Measurements from ENCODE around the gene TRAF3.

Gene TRAF3

DNA sequence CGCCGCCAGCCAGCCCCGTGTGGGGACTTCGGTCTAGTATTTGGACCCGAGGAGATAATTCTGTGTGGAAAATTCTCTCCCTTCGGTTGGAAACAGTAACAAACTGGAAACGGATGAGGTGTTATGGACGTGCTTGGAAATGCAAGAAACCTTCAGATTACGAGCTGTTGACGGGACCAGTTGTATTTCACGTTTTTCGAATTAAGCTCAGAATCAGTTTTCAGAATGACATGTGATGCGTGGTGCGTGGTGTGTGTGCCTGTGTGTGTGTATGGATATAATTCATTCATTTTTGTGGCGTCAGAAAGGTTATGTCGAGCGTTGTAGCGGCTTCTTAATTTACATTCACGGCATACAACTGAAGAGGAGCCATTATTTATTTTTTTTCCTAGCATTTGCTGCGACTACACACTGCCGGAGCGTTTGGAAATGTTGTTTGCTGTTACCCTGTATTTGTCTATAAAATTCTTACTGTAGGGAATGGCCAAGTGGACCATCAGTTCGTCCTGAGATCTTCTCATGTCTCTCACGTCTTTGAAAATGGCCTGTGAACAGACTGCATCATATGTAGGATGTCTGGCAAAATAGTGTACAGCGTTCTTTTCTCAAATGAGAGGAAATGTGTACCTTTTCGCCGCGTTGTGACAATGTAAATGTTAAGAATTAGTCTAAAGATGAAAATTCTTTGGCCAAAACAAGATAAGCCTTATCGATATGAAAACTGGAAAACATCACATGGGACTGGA lies 1.3 kb downstream of the TRAF3 start:
- DNase-seq, result no peak

DNA sequence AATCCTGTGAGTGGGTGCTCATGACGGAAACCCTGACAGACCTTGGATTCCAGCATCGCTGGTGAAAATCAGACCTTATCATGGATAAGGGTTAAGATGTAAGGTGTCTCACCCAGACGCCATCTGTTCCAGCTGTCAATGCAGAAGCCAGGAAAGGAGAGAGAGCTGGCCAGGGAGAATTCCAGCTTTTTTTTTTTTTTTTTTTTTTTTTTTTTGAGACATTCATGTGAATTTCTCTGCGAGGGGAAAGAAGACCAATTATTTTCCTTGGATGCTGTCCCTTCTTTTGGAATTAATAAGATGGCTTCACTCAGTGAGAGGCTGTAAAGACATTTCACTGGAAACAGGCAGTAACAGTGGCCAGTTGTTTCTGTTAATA lies 1.8 kb downstream of the TRAF3 start:
- DNase-seq, result no peak

DNA sequence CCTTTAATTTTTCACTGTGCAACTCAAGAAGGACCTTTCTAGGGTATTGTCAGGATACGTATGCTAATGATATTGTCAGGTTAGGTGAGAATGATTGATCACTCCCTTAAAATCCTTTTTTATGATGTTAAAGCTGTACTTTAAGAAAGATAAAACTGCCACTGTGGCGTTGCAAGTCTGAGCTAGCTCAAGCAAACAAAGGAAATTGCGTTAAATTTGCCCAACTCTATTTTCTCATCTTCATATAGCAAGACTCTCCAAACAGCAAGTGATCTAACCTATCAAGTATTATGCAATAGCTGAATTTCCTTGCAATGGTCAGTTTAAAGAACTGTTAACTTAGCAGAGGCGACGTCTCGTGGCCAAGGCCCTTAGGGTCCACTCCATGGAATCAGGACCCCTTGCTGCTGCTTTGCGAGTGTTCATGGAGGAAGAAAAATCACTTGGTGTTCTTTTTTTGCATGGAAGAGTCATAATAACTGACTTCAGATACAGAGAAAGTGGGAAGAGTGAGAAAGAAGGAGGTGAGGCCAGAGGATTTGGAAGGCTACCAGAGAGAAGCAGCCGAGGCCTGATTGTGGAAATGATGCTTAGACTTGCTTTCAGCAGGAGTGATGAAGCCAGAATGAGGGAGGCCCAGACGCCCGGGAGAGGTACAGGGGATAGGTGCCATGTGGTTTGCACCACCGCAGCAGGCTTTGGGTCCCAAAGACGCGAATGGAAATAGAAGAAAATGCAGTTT lies 2.5 kb downstream of the TRAF3 start:
- no peak for DNase-seq

DNA sequence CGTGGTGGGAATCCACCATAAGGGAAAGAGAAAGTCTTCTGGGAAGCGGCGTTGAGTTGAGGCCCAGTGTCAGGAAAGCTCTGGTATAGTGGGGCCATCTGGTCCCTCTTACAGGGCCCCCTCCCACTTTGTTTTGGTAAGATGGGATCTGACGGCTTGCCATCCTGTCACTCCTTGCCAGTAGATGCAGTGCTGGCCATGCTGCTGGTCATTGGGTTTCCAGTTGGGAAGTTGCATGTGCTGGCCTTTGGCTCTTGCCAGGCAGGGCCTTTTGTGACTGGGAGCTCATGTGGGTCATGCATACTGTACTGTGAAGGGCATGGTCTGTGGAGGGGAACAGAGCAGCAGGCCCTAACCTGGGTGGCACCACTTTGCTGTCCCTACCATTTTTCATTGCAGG lies 3.8 kb downstream of the TRAF3 start:
- DNase-seq, result no peak

DNA sequence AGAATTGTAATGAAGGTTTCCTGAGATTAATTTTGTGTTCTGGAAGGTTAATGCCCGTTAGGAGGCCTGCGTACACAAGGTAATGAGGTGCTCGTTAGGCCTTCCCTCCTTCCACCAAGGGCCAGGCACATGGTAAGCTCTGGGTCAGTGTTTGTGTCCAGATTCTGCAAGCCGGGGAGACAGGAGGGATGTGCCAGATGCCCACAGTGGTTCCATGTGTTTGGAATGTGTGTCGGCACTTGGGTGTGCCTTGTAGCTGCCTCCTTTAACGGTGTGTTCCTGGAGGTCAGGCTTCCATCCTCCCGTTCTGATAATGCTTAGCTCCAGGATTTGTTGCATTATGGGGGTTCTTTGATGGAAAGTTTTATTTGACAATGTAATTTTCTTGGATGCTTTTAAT lies 5.7 kb downstream of the TRAF3 start:
- DNase-seq, result no peak

DNA sequence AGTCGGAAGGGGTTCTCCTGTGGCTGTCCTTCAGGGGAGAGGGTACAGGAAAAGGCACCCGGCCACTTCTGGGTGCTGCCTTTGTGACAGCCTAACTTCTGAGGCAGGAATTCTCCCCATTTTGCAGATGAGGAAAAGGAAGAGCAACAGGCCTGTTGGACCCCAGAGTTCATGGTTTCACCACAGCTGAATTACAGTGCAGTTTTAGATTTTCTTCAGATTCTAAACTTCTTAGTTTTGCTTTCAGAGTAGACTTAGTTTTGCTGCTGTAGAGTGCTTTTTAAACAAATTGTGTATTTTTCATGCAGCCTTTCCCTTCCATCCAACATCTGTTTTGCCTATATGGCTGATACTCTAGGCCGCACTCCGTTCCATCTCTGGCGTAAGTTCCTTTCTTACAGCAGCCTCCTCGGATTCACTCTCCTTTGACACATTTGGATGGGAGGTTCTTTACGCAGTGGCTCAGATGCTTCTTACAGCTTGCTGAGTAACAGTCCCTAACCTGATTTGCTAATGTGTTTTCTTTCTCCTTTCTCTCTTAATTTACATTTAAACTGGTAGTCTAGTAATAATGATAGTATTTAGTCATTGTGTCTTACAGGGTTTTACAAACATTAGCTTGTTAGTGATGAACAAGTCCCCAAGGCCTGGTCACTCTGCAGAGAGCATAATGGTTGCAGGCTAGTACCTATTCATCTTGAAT lies 7.8 kb downstream of the TRAF3 start:
- DNase-seq, result no peak

DNA sequence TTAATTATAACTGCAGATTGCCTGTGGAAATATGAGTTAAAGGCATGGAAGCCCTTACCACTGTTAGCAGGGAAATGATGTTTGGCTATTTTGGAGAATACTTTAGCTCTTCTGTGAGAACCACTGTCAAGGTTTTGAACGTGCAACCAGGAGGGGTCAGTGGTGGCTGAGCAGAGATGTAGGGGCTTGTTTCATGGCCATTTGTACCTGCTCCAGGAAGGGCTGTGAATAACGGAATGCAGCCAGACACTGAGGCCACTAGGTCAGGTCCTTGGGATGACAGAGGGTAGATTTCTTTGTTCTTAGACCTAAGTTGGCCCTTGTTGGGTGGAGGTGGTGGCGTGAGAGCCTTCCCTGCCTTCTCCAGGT lies 8.3 kb downstream of the TRAF3 start:
- no peak for DNase-seq

DNA sequence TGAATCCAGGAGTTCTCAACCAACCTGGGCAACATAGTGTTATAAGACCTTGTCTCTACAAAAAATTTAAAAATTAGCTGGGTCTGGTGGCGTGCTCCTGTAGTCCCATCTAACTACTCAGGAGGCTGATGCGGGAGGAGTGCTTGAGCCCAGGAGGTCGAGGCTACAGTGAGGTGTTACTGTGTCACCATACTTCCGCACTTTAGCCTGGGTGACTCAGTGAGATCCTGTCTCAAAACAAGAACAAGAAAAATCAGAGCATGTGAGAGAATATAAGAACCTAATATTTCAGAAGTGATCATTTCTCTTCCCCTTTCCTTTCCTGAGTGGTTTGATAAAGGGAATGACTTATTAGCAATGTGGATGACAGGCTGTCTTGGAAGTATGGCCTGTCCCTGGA lies 9.5 kb downstream of the TRAF3 start:
- no peak for DNase-seq

DNA sequence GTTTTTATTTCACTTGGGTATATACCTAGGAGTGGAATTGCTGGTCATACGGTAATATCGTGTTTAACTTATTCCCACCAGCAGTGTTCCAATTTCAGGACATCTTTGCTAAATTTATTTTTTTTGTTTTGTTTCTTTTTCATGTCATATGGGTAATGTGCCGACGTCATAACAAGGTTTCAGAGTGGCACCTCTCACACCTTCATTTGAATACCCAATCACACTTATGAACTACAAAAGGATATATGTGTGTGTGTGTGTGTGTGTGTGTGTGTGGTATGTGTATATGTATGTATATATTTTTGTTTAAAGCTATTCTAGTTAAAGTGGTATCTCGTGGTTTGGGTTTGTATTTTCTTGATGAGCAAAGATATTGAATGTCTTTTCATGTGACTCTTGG lies 12.1 kb downstream of the TRAF3 start:
- no peak for DNase-seq

DNA sequence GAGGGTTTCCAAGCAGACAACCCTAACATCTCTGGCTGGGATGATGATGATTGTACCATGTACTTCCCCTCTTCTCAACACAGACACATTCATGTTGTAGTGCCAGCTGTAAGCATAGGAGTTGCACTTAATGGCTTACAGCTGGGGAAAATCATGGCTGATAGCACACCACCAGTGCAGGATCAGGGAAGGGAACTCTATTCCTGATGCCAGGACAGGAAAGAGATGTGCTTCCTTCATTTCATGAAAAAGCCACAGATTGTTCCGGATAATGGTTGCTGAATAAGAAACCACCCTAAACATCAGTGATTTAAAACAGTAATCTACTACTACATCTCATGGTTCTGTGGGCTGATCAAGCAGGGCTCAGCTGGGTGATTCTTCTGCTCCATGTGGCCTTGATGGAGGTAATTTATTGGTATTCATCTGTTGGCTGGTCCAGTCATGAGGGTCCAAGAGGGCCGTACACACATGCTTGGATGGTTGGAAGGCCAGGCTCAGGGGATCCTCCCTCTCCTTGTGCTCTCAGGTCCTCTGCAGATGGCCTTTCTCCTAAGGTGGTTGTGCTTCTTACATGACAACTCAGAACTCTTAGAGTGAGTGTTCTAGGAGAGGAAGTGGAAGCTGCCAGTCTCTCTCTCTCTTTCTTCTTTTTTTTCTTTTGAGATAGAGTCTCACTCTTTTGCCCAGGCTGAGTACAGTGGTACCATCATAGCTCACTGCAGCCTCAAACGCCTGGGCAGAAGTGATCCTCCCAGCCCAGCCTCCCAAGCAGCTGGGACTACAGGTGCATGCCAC lies 16.5 kb downstream of the TRAF3 start:
- no peak for DNase-seq

DNA sequence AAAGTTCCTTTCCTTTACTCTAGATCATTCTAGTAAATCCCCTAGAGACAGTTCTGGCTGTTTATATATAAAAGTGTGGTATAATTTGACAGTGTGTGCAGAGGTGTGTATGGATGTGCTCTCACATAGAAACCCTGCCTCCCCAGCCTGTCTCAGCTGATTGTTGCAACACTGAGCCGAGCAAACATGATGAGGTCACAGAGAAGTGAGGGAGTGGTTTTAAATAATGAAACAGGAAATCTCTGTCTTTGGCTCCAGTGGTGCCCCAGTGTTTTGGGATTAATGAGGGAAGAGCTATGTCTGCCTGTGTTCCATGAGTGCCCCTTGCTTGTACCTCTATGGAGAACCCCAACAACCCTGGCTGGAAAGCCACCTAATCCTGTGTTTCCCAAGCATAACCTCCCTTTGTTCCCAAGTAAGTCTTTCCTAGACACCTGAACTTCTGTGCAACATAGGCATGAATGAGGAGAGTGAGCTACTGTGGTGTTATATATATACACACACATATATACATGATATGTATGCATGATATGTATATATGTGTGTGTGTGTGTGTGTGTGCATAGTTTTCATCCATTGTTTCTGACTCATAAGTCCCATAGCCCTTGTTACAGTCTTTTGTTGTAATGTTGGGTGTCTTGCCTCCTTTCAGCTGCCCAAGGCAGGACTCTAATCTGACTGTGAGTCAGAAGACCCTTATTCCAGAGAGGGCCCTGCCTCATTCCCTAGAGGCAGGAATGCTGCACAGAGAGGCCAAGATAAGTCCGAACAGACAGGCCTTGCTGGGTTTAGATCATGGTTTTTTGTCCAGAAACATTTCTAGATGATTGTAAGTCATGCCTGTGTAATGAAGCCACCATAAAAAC lies 18.0 kb downstream of the TRAF3 start:
- DNase-seq, result peak; percentile 16

DNA sequence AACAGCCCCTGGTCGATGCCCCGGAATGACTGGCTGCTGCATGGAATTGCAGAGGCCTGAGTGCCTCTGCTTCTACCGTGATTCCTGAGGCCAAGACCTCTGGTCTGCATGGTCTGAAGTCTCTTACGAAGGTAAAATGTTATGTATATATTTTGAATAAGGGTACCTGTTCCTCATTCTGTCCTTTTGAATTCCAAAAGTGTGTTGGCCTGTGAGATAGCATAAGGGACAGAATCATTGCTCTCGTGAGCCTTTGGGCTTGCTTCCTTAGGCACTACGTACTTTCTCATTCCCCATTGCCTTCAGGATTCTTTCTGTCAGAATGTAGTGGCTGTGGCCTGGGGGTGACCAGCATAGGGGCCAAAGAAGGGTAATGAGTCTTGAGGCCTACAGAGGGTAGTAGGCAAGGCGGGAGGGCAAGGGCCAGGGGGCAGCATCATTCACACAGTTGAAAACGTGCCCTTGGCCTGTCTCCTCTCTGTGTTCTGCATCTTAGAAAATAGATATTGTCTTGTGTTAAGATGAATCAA lies 19.5 kb downstream of the TRAF3 start:
- DNase-seq, result no peak

DNA sequence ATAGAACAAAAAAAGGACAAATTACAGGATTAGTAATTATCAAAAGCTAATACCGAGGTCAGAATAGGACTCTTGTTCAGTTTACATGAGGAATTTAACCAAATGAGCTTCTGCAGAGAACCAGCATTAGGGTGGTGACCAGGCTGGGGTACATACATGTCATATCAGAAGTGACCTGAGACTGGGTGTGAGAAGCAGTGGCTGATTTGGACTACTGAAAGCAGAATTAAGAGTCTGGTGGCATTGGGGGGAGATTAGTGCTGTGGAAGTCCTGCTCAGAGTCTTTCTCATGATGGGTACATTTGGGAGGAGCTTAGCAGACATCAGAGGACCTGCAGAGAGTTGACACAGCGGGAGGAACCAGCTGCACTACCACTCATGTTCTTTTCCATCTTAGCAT lies 21.7 kb downstream of the TRAF3 start:
- DNase-seq, result no peak

DNA sequence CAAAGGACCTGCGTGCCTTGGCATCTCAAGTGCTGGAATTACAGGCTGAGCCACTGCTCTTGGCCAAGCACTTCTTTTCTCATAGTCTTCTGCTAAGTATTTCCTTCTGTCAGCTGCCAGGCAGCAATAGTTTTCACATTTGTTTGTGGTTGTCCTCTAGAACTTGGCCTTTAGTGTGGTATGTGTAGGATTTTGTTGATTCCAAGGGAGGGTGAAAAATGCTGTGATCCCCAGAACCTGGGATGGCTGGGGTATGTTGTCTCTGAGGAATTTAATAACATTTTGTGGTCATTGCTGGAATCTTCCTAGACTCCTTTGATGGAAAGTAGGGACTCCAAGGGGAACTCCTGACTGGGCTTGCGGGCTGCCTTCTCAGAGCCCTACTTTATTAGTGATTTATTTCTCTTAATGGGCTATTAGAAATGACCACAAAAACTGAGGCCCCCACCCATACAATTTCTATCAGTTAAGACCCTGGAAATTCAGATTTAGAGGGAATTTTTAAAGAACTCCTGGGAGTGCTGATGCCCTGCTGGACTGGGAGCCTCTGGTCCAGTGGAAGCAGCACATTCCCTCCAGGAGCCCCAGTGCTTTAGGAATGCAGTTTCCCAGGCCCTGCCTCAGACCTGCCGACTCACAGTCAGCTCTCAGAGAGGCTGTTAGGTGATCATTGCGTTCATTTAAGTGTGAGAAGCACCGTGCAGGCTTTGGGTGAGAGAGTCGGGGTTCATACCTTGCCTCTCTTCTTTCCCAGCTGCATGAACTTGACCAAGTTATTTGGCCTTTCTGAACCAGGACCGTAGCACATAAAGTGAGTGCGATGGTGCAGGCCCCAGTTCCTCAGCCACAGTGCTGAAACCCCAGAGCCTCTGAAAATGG lies 22.7 kb downstream of the TRAF3 start:
- no peak for DNase-seq

DNA sequence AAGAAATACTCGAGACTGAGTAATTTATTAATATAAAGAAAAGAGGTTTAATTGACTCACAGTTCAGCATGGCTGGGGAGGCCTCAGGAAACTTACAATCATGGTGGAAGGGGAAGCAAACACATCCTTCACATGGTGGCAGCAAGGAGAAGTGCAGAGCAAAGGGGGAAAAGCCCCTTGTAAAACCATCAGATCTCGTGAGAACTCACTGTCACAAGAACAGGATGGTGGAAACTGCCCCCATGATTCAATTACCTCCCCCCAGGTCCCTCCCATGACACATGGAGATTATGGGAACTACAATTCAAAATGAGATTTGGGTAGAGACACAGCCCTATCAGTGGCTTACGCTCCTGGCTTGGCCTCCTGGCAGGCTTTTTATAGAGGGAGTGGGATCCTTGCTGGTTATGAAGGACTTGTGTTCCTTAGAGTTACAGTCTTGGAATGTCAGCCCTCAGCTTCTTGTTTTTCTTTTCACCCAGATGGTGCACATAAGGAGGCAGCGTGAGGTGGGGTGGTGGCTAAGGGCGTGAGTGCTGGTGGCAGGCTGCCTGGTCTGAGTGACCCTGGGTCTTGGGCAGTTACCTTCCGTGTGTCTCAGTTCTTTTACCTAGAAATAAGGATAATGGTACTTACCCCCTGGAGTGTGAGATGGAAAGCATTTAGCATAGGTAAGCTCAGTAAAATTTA lies 25.7 kb downstream of the TRAF3 start:
- DNase-seq, result no peak

DNA sequence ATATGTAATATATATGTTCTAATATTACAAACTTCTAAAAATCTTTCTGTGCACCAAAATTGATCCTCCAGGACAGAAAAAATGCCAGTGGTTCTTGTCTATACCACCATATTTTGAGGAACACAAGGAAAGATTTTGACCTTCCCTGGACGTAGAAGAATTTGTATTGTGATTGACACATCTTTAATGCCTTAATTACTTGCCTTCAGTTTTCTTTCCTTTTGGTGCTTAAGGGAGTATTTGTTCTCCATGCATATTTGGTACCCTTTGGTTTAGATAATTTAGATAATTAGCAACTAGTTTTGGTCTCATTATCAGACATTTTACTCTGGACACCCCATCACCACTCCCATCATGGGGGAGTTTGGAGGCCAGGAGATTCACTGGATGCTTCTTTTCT lies 27.6 kb downstream of the TRAF3 start:
- DNase-seq, result no peak

DNA sequence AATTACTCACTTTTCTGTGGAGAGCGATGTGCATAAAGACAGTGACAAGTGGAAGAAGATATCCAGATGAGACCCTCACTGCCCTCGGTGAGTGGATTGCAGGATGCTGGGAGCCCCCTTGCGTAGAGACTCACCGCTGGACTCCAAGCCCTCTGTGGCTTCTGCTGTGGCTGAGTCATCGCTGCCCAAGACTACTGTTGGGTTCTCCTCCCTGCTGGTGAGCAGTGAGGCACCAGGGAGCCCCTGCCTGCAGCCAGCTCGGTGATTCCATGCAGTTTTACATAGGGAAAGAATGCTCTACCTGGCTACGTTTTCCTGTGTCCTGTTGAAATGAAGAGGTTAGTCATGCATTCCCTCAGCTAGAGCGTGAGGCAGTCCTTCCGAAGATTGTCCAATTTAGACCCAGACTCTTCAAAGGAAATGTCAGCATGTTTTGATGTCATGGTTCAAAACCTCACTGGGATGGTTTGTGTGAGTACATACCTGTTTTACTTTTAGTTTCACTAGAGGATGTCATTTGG lies 28.2 kb downstream of the TRAF3 start:
- DNase-seq, result no peak

DNA sequence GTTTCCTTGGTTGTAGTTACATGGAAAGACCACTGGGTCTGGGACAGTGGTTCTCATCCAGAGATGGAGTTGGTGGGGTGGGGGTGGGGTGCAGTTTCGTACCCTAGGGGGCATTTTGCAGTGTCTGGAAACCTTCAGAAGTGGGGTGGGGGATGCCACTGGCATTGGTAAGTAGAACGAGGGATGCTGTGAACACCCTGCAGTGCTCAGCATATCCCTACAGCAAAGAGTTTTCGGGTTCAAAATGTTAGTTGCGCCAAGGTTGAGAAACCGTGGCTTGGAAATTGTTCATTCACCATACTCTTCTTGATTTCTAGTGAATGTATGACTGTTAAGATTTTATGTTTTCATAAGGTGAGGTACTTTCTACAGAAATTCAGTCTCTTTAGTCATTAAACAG lies 28.7 kb downstream of the TRAF3 start:
- DNase-seq, result no peak

DNA sequence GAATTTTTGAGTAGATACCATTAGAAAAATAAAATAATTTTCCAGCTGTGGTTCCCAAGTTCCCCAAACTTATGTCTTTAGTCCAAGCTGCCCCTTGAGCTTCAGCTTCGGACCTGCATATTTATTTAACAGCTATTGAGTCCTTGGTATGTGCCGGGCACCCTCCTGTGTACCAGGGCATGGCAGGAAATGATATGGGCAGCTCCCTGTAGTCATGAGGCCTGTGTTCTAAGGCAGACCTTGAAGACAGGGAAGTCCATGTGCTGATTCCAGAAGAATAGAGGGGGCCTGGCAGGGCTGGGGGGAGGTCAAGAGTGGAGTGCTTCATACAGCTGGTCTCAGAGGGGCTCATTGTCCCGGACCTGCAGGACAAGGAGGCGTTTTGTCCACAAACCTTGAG lies 29.2 kb downstream of the TRAF3 start:
- DNase-seq, result no peak

DNA sequence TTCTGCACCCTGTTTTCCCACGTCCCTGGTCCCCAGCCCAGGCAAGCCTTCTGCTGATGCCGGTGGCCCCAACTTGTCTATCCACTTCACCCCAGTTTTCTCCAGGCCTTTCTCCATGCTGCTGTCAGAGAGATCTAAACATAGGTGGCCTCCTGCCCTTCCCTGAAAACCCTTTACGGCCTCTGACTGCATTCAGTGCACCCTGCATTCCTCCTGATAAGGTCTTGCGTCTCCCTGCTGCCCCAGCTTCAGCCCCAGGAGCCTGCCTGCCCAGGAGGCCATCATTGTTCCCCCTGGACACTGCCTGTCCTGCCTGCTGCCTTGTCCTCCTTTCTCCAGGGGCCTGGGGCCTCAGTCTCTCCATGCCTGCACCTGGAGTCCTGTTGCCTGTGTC lies 29.8 kb downstream of the TRAF3 start:
- DNase-seq, result no peak

All from NCI-H2029 treated with DMSO at 0.1 percent for 48 hours (cell line).